SK-N-SH (cell line): Measurements from ENCODE around the gene ZNF705A.
"Not testable (repeated sequence)": the region's sequence is repeated elsewhere in the genome, so short reads cannot be mapped to it uniquely, and the experiment has no call there.

ENCODE experiments used
- CTCF ChIP-seq: fragments of 200-600 bp; sonication (generic); IDR thresholded peaks from 2 replicates; pipeline ENCODE4 v1.6.1; 2017; ENCODE audit warnings: antibody characterized with exemption, mild to moderate bottlenecking, moderate library complexity
- EP300 ChIP-seq, 2 experiments: IDR thresholded peaks; 2 replicates each; pipeline versions ENCODE4 v1.4.0 to v1.6.1; 2012; ENCODE audit warnings: borderline replicate concordance in 1 of 2, low read depth in 1 of 2, low read length in 1 of 2
- FOXJ3 ChIP-seq: sonication (generic); formaldehyde crosslinking; IDR thresholded peaks from 2 replicates; pipeline ENCODE4 v1.5.1; 2020; ENCODE audit warnings: mild to moderate bottlenecking, missing genetic modification reagents
- NFIC ChIP-seq: IDR thresholded peaks from 2 replicates; pipeline ENCODE4 v1.4.0; 2012; ENCODE audit warnings: borderline replicate concordance
- NRF1 ChIP-seq: IDR thresholded peaks from 2 replicates; pipeline ENCODE4 v1.6.1; 2012; ENCODE audit warnings: low read depth, mild to moderate bottlenecking, low read length
- RFX5 ChIP-seq: IDR thresholded peaks from 2 replicates; pipeline ENCODE4 v1.6.1; 2012; ENCODE audit warnings: mild to moderate bottlenecking, improper control_type of control experiment, low read length
- TF ChIP-seq, protein P1 (sequence below): IDR thresholded peaks from 2 replicates; pipeline ENCODE4 v1.4.0; 2012; ENCODE audit warnings: low read depth, borderline replicate concordance

DNA sequence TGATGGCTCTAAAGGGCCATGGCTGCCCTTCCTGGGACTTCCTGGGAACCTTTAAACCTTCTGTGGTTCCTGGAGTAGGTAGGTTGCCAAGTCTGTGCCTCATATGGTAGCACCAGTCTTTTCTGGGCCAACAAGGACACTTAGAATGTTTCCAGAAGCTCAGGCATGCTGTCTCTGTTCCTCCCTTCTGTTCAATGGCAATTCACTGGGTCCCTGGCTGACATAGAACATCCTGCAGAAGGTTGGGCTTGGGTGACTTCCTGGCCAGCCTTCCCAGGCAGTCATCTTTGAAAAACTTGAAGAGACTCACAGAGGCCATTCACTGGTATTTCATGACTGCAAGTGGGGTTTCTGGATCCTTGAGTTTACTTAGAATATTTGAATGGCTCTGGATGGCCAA is 24.5 kb downstream of the ZNF705A start:
- not testable (repeated sequence) for TF ChIP-seq RFX5; NRF1; CTCF; EP300 (IDR thresholded peaks at IDR 0.05; ENCODE audit: borderline replicate concordance in 1 of 2, low read depth in 1 of 2, low read length in 1 of 2); FOXJ3 (CRISPR knock-in tag); NFIC
- TF ChIP-seq, protein P1, sequence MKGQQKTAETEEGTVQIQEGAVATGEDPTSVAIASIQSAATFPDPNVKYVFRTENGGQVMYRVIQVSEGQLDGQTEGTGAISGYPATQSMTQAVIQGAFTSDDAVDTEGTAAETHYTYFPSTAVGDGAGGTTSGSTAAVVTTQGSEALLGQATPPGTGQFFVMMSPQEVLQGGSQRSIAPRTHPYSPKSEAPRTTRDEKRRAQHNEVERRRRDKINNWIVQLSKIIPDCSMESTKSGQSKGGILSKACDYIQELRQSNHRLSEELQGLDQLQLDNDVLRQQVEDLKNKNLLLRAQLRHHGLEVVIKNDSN: not testable (repeated sequence)
